22Rv1 (cell line): ENCODE data around the gene CGB2.

Experiments used
- ZFX ChIP-seq: fragments of 450-650 bp; IDR thresholded peaks from 2 replicates; pipeline ENCODE4 v1.6.1; 2017; ENCODE audit warnings: antibody characterized with exemption, borderline replicate concordance
- TF ChIP-seq, protein P1 (sequence below): fragments of 450-650 bp; IDR thresholded peaks from 2 replicates; pipeline ENCODE4 v1.5.1; 2017; ENCODE audit warnings: mild to moderate bottlenecking

DNA sequence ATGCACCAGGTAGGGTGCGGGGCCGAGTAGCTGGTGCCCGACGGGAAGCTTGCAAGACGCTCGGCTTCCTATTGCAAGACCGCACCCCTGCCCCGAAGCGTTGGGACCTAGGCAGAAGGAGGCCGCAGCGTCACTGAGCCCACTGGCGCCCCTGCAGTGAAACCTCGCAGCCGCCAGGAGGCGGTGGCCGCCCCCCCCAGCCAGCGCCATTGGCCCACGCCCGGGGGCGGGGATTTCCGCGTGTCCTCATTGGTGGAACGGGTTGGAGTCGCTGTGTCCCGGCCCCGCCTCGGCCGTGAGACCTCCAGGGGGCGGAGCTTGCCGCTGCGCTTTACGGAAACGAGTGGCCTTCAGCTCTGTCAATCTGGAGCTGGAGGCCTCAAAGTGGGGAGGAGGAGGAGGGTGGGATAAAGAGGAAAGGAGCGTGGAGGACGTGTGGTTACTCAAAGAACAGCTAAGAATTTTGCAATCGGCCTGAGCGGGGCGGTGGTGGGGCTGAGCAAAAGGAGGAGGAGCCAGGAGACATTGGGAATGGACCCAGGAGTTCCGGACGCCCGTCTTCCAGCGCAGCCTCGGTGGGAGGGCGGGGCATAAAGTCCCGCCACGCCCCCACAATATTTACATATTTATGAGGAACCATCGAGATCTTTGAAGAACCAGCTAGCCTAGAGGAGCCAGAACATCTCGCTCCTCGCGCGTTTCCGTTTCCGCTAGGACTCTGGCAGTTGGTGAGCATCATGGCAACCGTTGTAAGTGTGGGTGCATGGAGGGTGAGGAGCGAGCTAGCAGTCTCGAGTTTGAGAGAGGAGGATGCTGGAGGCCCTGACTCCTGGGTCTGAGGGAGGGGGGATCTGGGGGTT lies 38.3 kb upstream of the CGB2 start, which contains the start of the genes GYS1 and RUVBL2:
- TF ChIP-seq, protein P1, sequence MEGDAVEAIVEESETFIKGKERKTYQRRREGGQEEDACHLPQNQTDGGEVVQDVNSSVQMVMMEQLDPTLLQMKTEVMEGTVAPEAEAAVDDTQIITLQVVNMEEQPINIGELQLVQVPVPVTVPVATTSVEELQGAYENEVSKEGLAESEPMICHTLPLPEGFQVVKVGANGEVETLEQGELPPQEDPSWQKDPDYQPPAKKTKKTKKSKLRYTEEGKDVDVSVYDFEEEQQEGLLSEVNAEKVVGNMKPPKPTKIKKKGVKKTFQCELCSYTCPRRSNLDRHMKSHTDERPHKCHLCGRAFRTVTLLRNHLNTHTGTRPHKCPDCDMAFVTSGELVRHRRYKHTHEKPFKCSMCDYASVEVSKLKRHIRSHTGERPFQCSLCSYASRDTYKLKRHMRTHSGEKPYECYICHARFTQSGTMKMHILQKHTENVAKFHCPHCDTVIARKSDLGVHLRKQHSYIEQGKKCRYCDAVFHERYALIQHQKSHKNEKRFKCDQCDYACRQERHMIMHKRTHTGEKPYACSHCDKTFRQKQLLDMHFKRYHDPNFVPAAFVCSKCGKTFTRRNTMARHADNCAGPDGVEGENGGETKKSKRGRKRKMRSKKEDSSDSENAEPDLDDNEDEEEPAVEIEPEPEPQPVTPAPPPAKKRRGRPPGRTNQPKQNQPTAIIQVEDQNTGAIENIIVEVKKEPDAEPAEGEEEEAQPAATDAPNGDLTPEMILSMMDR, result peak; percentile 98
- no peak for TF ChIP-seq ZFX
